Hepatocyte (in vitro differentiated cells): ENCODE data around the gene BMAL1. TPM values are rescaled to one million over a fixed set of nuclear protein-coding genes. Genes with fewer than 3 reads are reported as not detected.

Experiments used
- DNase-seq: peaks from one replicate; pipeline ENCODE4 v3.0.0-alpha.2; 2016; ENCODE audit warnings: low spot score
- H2AFZ ChIP-seq: fragments of 200-600 bp; sonication (generic); 2 replicates; pipeline ENCODE4 v1.6.0; 2016; ENCODE audit warnings: antibody characterized with exemption, mild to moderate bottlenecking
- H3K27ac ChIP-seq: fragments of 200-600 bp; sonication (generic); 2 replicates; pipeline ENCODE4 v1.5.1; 2016; ENCODE audit warnings: mild to moderate bottlenecking
- H3K27me3 ChIP-seq: fragments of 200-600 bp; sonication (generic); 2 replicates; pipeline ENCODE4 v1.6.1; 2016
- H3K36me3 ChIP-seq: fragments of 200-600 bp; sonication (generic); replicated peaks from 2 replicates; pipeline ENCODE4 v1.5.1; 2016; ENCODE audit warnings: low read depth; ENCODE audit not compliant: insufficient read depth
- H3K4me1 ChIP-seq: fragments of 200-600 bp; sonication (generic); 2 replicates; pipeline ENCODE4 v1.5.1; 2016; ENCODE audit warnings: mild to moderate bottlenecking, moderate library complexity; ENCODE audit not compliant: insufficient read depth
- H3K4me2 ChIP-seq: fragments of 200-600 bp; sonication (generic); 2 replicates; pipeline ENCODE4 v1.6.0; 2016
- H3K4me3 ChIP-seq: fragments of 200-600 bp; sonication (generic); 2 replicates; pipeline ENCODE4 v1.5.1; 2016; ENCODE audit warnings: mild to moderate bottlenecking
- H3K79me2 ChIP-seq: fragments of 200-600 bp; sonication (generic); 2 replicates; pipeline ENCODE4 v1.6.0; 2017; ENCODE audit warnings: mild to moderate bottlenecking
- H3K9me2 ChIP-seq: fragments of 200-600 bp; sonication (generic); replicated peaks from 2 replicates; pipeline ENCODE4 v1.6.0; 2017; ENCODE audit warnings: mild to moderate bottlenecking; ENCODE audit not compliant: insufficient read depth
- H3K9me3 ChIP-seq: fragments of 200-600 bp; sonication (generic); 2 replicates; pipeline ENCODE4 v1.5.1; 2016; ENCODE audit warnings: low read depth, mild to moderate bottlenecking
- H4K20me1 ChIP-seq: fragments of 200-600 bp; sonication (generic); 2 replicates; pipeline ENCODE4 v1.6.0; 2016; ENCODE audit warnings: mild to moderate bottlenecking; ENCODE audit not compliant: insufficient read depth, poor library complexity, severe bottlenecking
- CTCF ChIP-seq: fragments of 200-600 bp; sonication (generic); IDR thresholded peaks from 2 replicates; pipeline ENCODE4 v1.5.1; 2016; ENCODE audit warnings: antibody characterized with exemption, mild to moderate bottlenecking; ENCODE audit not compliant: poor library complexity
- EZH2 ChIP-seq: fragments of 200-600 bp; sonication (generic); IDR thresholded peaks from 2 replicates; pipeline ENCODE4 v1.6.1; 2016; ENCODE audit warnings: antibody characterized with exemption, mild to moderate bottlenecking, borderline replicate concordance
- EZH2phosphoT487 ChIP-seq: fragments of 200-600 bp; sonication (generic); IDR thresholded peaks from one replicate; pipeline ENCODE4 v1.6.1; 2018; ENCODE audit warnings: antibody characterized with exemption, mild to moderate bottlenecking, low read depth, moderate library complexity; ENCODE audit not compliant: unreplicated experiment, severe bottlenecking
- WGBS: methylation state at CpG from one replicate; pipeline ENCODE4 v1.1.6; 2016; ENCODE audit warnings: low lambda C conversion rate; ENCODE audit errors: missing lambda C conversion rate; 5-methylcytosine and 5-hydroxymethylcytosine counted together
- polyA plus RNA-seq: library from polyadenylated mRNA; unstranded; fragments of >200 nt; fragmentation: Nextera tagmentation; extraction: Ambion mirVana; gene quantifications from 2 replicates; pipeline ENCODE4 v1.2.1, GENCODE V29; 2016
- total RNA-seq: library from RNA; depleted of rRNA; stranded (reverse); fragments of >200 nt; gene quantifications from 2 replicates; pipeline ENCODE4 v1.2.3, GENCODE V29; 2014

The BMAL1 gene
- total and polyA plus RNA-seq, 2 experiments from 2014 or later: 8.7 to 12.7 TPM

- no peaks in the 10 kb centered on the region for H3K36me3 ChIP-seq
- TF ChIP-seq EZH2phosphoT487 (no peak), EZH2 (no peak), CTCF (no peak)
- 92% methylated on average over 2 of the region's 2 CpGs for WGBS
Measured at GRCh38 chr11:13373216-13373615, 95.6 kb downstream of the BMAL1 start.

GRCh38 chr11:13375798-13376197 lies 98.2 kb downstream of the BMAL1 start:
- Histone ChIP-seq H3K4me2 (no peak overlapping the region), H2AFZ (no peak overlapping the region), H3K79me2 (no peaks in the 10 kb centered on the region), H3K27me3 (no peaks in the 10 kb centered on the region), H3K27ac (no peak overlapping the region), H3K9me3 (no peaks in the 10 kb centered on the region), H4K20me1 (no peaks in the 10 kb centered on the region), H3K4me3 (no peak overlapping the region), H3K9me2 (no peaks in the 10 kb centered on the region), H3K4me1 (no peaks in the 10 kb centered on the region), H3K36me3 (no peaks in the 10 kb centered on the region)
- TF ChIP-seq CTCF (no peak), EZH2phosphoT487 (no peak), EZH2 (no peak)
- DNase-seq: no peak

More at GRCh38 chr11:13373216-13373615, 95.6 kb downstream of the BMAL1 start:
- H3K27me3 ChIP-seq: no peaks in the 10 kb centered on the region
- H3K4me2 ChIP-seq: no peak overlapping the region
- no peaks in the 10 kb centered on the region for H3K79me2 ChIP-seq
- H4K20me1 ChIP-seq: no peaks in the 10 kb centered on the region
- no peak overlapping the region for H3K4me3 ChIP-seq
- H2AFZ ChIP-seq: no peak overlapping the region
- no peak for DNase-seq
- H3K4me1 ChIP-seq: no peaks in the 10 kb centered on the region
- no peak overlapping the region for H3K27ac ChIP-seq
- no peaks in the 10 kb centered on the region for H3K9me3 ChIP-seq
- no peaks in the 10 kb centered on the region for H3K9me2 ChIP-seq

- 85% methylated on average over 5 of the region's 5 CpGs for WGBS
Measured at GRCh38 chr11:13376402-13376801, 98.8 kb downstream of the BMAL1 start.

More at GRCh38 chr11:13376402-13376801, 98.8 kb downstream of the BMAL1 start:
- Histone ChIP-seq H3K9me3 (no peaks in the 10 kb centered on the region), H3K4me1 (no peaks in the 10 kb centered on the region), H3K4me3 (no peak overlapping the region), H4K20me1 (no peaks in the 10 kb centered on the region), H3K4me2 (no peak overlapping the region), H3K79me2 (no peaks in the 10 kb centered on the region), H3K36me3 (no peaks in the 10 kb centered on the region), H3K9me2 (no peaks in the 10 kb centered on the region), H2AFZ (no peak overlapping the region), H3K27me3 (no peaks in the 10 kb centered on the region), H3K27ac (no peak overlapping the region)
- TF ChIP-seq EZH2phosphoT487 (no peak), CTCF (no peak)
- DNase-seq: no peak
